HepG2 (cell line): ENCODE data around the gene DNAJA3. TPM values are rescaled to one million over a fixed set of nuclear protein-coding genes. Genes with fewer than 3 reads are reported as not detected.

ENCODE experiments used
- ATAC-seq: fragments of 200-7000 bp; cut with Tn5 transposase; 3 replicates; pipeline ENCODE4 v1.9.1; 2020; ENCODE audit warnings: mild to moderate bottlenecking, moderate library complexity
- BruUV-seq: library from RNA; stranded (reverse); fragments of 400-500 nt; replicated peaks from 2 replicates; lab custom pipeline; 2021; lab: Mats Ljungman, UMichigan
- CTCF ChIA-PET: fragments of 300-600 bp; formaldehyde crosslinking; extraction: SDS; loops from one replicate; lab custom pipeline; 2021; ENCODE audit warnings: low total read pairs, inconsistent platforms, low intra/inter-chr PET ratio; lab: Yijun Ruan, JAX
- POLR2A ChIA-PET: fragments of 350-600 bp; sonication (Branson Sonifier 250); formaldehyde crosslinking; loops from one replicate; lab custom pipeline; 2020; ENCODE audit warnings: antibody characterized with exemption, inconsistent platforms; lab: Yijun Ruan, JAX
- DNase-seq: peaks from one replicate; pipeline ENCODE4 v3.0.0-alpha.2; 2015; ENCODE audit warnings: low spot score
- FAIRE-seq: peaks from 3 replicates; lab custom pipeline; 2011; peaks lifted over from hg19 to GRCh38; lab: Jason Lieb, UNC
- H2AFZ ChIP-seq: one replicate; pipeline ENCODE4 v1.6.1; 2011; ENCODE audit warnings: low read length, inconsistent platforms
- H3K27ac ChIP-seq: fragments of 300-600 bp; 3 replicates; pipeline ENCODE4 v1.8.0; 2011; ENCODE audit warnings: mixed run types, mild to moderate bottlenecking, mixed read lengths, low read length, inconsistent platforms; ENCODE audit not compliant: insufficient read depth; ENCODE audit errors: extremely low read length
- H3K27me3 ChIP-seq, 2 experiments: fragments of 200-600 bp in 1 of 2; 2 replicates in 1 of 2; 3 replicates in 1 of 2; pipeline versions ENCODE4 v1.6.0 to v1.8.0; 2011; ENCODE audit warnings: low read length in 2 of 2, mild to moderate bottlenecking in 2 of 2, moderate library complexity in 2 of 2, inconsistent platforms in 1 of 2; ENCODE audit not compliant: insufficient read depth in 2 of 2, control insufficient read depth in 1 of 2
- H3K36me3 ChIP-seq, 2 experiments: fragments of 200-600 bp in 1 of 2; replicated peaks in 1 of 2; 2 replicates in 1 of 2; 3 replicates in 1 of 2; pipeline versions ENCODE4 v1.5.1 to v1.8.0; 2011; ENCODE audit warnings: low read length in 2 of 2, inconsistent platforms in 1 of 2; ENCODE audit not compliant: insufficient read depth in 2 of 2, control insufficient read depth in 1 of 2
- H3K4me1 ChIP-seq: 2 replicates; pipeline ENCODE4 v1.5.1; 2012; ENCODE audit warnings: low read length, inconsistent platforms; ENCODE audit not compliant: insufficient read depth
- H3K4me2 ChIP-seq: 2 replicates; pipeline ENCODE4 v1.6.0; 2011; ENCODE audit warnings: low read depth, low read length, inconsistent platforms
- H3K4me3 ChIP-seq, 3 experiments: fragments of 200-600 bp in 1 of 3; sonication (generic), shearing (Covaris generic) in 1 of 3; replicated peaks in 1 of 3; 2 replicates each; pipeline ENCODE4 v1.5.1; 2011 to 2016; ENCODE audit warnings: low read length in 3 of 3, inconsistent platforms in 2 of 3, low read depth in 2 of 3, mild to moderate bottlenecking in 2 of 3, control low read depth in 1 of 3, mixed read lengths in 1 of 3; ENCODE audit not compliant: insufficient read depth in 1 of 3
- H3K79me2 ChIP-seq: one replicate; pipeline ENCODE4 v1.6.1; 2011; ENCODE audit warnings: low read length, inconsistent platforms; ENCODE audit not compliant: insufficient read depth
- H3K9ac ChIP-seq: 2 replicates; pipeline ENCODE4 v1.6.0; 2011; ENCODE audit warnings: mild to moderate bottlenecking, low read depth, low read length, inconsistent platforms; ENCODE audit not compliant: insufficient read depth
- H3K9me3 ChIP-seq: 2 replicates; pipeline ENCODE4 v1.5.1; 2012; ENCODE audit warnings: mild to moderate bottlenecking, low read length
- H4K20me1 ChIP-seq: 2 replicates; pipeline ENCODE4 v1.6.0; 2011; ENCODE audit warnings: inconsistent platforms, mild to moderate bottlenecking, low read length, moderate library complexity; ENCODE audit not compliant: insufficient read depth
- BHLHE40 ChIP-seq: IDR thresholded peaks from 2 replicates; pipeline ENCODE4 v1.6.1; 2011; ENCODE audit warnings: low read length, improper control_type of control experiment
- THRA ChIP-seq: sonication (generic); formaldehyde crosslinking; IDR thresholded peaks from 2 replicates; pipeline ENCODE4 v1.4.0; 2020; ENCODE audit warnings: missing genetic modification reagents, borderline replicate concordance
- ZNF281 ChIP-seq: sonication (generic); formaldehyde crosslinking; IDR thresholded peaks from 2 replicates; pipeline ENCODE4 v1.4.0; 2020; ENCODE audit warnings: missing genetic modification reagents, borderline replicate concordance
- WGBS: methylation state at CpG from one replicate; pipeline ENCODE4 v1.1.6; 2017; ENCODE audit warnings: low lambda C conversion rate; 5-methylcytosine and 5-hydroxymethylcytosine counted together
- in situ Hi-C: cut with HindIII; loops from 2 replicates; pipeline ENCODE4 v1.10.0; 2017; ENCODE audit warnings: low pct_unique_long_range_greater_than_20kb; ENCODE audit not compliant: extremely low pct_ligation_motif_present
- intact Hi-C: fragments of 100-400 bp; cut with micrococcal nuclease; formaldehyde crosslinking; loops from one replicate; pipeline ENCODE4 v1.10.0; 2022; ENCODE audit not compliant: unreplicated experiment
- polyA plus RNA-seq, 8 experiments: library from polyadenylated mRNA; depleted of rRNA in 3 of 8; stranded (reverse) in 7 of 8; unstranded in 1 of 8; fragments of >200 nt; fragmentation: Illumina TruSeq in 4 of 8; extraction: Trizol in 4 of 8; gene quantifications; 2 replicates each; pipeline versions ENCODE4 v1.2.1 to v1.2.3, GENCODE V29; 2011 to 2016; ENCODE audit warnings: low read depth in 4 of 8, missing spikeins in 1 of 8, mixed read lengths in 1 of 8; ENCODE audit not compliant: insufficient read depth in 1 of 8
- total RNA-seq, 5 experiments: library from RNA; depleted of rRNA; stranded (reverse); fragments of >200 nt; fragmentation: Illumina TruSeq; extraction: Trizol; gene quantifications; 2 replicates each; pipeline ENCODE4 v1.2.3, GENCODE V29; 2016; ENCODE audit warnings: low read depth in 1 of 5

Gene DNAJA3
- total and polyA plus RNA-seq, 2 of the 13 experiments (the other 11 are each of a cell fraction or from before 2014, with no cell fraction given) = 77.0 to 83.3 TPM

- TF ChIP-seq THRA (CRISPR knock-in tag) = no peak
- TF ChIP-seq ZNF281 (CRISPR knock-in tag) = no peak
- TF ChIP-seq BHLHE40 = no peak
- Histone ChIP-seq H3K9ac (no peak overlapping the region), H3K4me2 (no peak overlapping the region), H4K20me1 (no peaks in the 10 kb centered on the region), H3K36me3 (peaks cover 1 to 17% of the 10 kb centered on the region in 2 experiments; a peak in 2 of 5 replicates), H3K79me2 (no peaks in the 10 kb centered on the region), H2AFZ (no peak overlapping the region), H3K27me3 (no peaks in the 10 kb centered on the region), H3K9me3 (no peaks in the 10 kb centered on the region), H3K4me1 (peaks cover 23% of the 10 kb centered on the region), H3K4me3 (no peak overlapping the region), H3K27ac (no peak overlapping the region)
- in situ Hi-C loops = no loop called here
- DNase-seq (no peak), FAIRE-seq (no peak), ATAC-seq (no peak)
- intact Hi-C loops = no loop called here
- 95% methylated on average over 9 of the region's 9 CpGs for WGBS
- ChIA-PET POLR2A (interaction anchor here (2.0 kb wide), 1 partner anchor 29 kb away, joined by 6 read pairs; no protein-coding TSS in a partner anchor), CTCF (interaction anchor here (1.4 kb wide), 1 partner anchor 40 kb away, joined by 6 read pairs; no protein-coding TSS in a partner anchor)
- no TSS peak for BruUV-seq
Observed at GRCh38 chr16:4399001-4399730, 26.5 kb upstream of the DNAJA3 start.
